ENCODE measurements around the gene MATCAP1.
A peak's percentile ranks its signal among the peaks of the same experiment; 100 is the strongest.

The MATCAP1 gene

DNA sequence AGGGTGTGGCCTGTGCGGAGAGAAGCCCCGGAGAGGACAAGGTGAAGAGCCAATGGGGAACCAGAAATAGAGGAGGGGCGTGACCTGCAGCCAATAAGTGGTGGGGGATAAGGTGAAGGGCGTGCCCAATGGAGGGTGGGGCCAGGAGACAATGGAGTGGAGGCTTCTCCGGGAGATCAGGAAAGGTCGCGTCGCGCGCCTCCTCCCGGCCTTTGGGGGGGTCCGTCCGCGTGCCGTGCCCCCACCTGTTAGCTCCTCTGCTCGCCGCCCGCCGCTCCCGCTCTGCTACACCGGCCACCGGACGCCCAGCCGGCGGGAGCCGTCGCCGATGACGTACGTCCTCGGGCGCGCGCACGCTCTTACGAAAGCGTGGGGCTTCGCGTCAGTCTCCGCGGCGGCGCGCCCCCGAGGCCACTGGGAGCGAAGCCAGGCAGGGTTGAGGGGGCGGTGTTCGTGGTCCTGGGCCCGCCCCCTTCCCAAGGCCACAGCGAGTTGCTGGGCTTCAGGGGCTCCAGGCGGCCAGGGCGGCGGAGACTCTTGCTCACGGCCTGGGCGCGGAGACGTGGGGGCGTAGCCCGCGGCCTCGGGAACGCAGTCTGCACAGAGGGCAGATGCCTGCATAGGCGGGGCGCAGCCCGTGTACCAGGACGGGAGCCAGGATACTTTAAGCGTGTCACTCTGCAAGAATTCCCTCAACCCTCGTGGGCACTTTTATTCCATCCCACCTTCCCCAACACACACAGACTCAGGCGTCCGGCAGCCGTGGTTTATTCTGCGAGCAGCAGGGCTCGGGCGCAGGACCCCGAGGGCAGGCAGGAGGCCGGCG is at the start of gene MATCAP1:
TSS of gene MATCAP1 (minus strand) at position 337 of the 826 bp plus-strand sequence. CDS start 3,353 bp downstream, outside the sequence.
- DNase-seq (ENCODE audit: low read depth in 2 of 2) = peak; percentile 87 to 92

DNA sequence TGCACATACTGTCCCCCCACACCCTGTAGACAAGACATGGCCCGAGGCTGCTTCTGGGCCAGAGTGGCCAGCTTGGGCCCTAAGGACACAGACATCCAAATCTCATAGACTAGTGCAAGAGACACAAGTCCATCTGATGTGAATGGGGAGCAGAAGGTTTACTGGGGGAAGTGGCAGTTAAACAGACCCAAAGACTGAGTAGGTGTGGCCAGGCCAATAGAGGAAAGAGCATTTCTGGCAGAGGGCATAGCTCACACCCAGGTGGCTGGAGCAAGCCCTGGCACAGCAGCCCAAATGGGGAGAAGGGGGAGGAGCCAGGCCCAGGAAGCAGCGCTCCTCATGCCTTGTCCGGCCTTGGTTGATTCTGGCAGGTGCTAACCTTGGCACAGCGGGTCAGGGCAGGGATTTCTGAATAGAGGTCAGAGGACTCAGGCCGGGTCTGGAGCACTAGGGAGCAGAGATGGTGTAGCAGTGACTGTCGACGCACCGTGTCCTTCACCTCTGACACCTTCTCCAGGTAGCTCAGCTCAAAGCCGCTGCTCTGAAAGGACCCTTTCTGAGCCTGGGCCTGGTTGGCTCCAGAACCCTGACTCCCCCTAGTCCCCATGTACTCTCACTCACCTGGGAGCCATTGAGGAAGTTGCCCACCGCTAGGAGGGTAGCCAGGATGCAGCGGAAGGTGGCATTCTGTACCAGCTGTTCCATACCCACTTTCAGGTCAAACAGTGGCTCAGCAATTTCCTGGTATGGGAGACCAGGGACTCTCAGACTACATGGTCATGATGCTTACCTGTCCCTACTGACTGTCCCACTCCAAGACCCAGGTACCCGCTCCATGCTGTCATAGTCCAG is 47.3 kb upstream of the MATCAP1 start:
- DNase-seq (ENCODE audit: low read depth in 2 of 2) = no peak

DNA sequence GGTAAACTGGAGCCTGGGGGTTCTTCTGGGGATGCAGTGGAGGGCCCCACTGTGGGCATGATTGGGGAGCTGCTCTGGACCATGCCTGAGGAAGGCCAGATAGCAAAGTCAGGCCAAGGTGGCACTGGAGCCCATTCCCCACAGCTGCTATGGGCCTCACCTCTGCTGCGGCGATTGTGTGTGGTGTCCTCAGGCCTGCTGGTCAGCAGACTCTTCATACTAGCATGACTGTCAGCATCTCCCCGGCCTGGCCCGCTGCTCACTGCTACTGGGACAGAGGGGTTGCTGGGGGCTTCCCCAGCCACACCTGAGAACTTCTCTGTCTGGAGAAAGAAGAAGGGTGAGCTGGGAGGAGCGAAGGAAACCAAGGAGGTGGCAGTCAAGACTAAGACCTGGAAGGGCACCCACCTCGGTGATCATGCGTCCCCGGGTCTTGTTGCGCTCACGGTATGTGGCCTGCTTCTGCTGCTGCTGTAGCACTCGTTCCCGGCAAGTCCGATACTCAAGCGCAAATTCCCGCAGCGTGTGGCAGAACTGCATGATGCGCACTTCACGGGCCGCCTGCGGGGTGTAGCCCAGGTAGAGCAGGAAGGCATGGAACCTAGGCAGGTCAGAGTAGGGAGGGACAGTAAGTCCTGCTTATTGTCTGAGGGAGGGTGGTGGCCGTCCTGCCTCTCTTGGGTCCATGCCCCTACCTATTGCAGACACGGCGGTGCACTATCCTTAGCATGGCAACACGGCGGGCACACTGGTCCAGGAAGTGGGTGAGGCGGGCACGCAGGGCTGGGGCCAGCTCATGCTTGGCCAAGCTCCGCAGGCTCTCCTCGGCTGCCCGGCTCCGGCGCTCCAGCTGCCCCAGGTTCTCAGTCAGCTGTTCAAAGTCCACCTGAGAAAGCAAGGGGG is 46.4 kb upstream of the MATCAP1 start:
- DNase-seq (ENCODE audit: low read depth in 2 of 2) = no peak

DNA sequence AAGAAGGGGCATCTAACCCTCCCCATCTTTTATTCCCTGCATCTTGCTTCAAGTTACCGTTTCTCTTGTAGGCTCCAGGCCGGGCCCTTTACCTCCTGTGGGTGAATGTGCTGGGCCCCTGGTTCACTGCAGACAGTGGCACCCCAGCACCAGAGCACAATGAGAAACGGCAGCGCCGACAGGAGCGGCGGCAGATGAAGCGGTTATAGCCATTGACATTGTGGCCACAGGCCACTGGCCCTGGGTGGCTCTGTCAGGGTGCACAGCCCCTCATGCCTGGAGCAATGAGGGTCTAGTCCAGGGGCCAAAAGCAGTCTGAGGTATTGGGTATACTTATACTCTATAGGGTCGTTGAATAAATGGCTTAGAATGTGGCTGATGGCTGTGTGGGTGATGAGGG is 45.1 kb upstream of the MATCAP1 start:
- DNase-seq (ENCODE audit: low read depth in 2 of 2) = no peak

DNA sequence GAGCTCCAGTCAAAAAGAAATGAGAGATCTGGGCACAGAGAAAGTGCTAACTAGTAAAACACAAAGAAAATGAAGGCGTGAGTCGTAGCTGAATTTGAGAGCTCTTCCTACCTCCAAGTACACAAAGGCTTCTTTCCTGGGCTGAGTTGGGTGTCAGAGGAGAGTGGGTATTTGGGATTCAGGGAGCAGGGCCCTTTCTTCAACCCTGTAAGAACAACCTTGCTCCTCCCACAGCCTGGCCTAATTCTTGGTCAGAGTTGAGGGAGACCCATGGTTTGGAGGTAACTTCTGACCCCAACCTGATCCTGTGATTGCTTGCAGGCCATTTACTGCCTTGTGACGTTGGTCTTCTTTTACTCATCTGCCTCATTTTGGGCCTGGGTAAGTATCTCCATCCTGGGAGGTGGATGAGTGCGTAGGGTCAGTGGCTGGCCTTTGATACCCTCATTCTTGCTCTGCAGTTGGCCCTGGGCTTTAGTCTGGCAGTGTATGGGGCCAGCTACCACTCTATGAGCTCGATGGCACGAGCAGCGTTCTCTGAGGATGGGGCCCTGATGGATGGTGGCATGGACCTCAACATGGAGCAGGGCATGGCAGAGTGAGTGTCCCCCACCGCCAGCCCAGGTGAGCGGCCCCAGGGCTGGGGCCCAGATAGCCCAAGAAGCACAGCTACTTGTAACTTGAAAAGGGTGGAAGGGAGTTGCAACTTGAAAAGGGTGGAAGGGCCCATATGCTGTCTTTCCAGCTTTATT is 44.4 kb upstream of the MATCAP1 start:
- no peak for DNase-seq (ENCODE audit: low read depth in 2 of 2)

DNA sequence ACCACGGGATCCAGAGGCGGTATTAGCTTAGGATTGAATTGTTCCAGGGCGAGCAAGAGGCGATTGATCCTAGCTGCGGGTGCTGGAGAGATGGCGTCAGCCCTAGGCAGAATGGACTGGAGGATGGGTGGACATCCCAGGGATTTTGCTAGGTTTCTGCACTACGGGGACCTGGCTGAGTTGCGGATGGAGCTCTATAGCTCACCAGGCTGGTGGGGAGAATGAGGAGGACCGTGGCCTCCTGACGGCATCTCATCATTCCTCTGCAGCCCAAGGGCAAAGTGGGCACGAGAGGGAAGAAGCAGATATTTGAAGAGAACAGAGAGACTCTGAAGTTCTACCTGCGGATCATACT is 43.8 kb upstream of the MATCAP1 start:
- no peak for DNase-seq (ENCODE audit: low read depth in 2 of 2)

DNA sequence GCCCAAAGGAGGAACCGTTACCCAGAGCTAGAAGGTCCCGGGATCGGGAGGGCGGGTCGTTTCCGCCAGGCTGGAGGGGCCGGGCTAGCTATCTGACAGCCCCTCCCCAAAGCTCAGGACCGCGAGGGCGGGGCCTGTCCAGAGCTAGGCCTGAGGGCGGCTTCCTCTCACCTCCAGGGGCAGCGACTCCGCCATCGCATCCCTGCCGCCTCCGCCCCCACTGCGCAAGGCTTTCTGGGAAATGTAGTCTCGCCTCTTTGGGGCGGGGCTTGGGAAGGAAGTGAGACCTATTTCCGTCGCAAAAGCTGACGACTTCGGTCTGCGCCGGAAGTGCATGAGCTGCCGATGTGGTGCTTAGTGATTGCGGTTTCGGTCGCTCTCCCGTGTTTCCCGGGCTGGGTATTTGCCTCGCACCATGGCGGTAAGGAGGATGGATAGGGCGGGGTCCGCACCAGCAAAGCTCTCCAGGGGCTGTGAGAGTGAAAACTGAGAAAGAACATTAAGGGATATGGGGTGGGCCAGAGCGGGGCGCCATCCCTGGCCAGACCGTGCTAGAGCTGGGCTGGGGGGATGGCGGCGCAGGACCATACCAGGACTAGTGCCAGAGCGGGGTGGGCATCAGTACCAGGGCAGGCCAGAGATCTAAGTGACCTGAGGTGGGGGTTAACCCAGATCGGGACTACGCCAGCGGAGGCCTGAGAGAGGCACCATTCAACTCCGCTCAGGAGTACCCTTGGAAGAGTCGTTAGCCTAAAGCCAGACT is 43.2 kb upstream of the MATCAP1 start, which contains the start of gene TMEM208:
TSS of gene TMEM208 (plus strand) at position 327 of the 763 bp plus-strand sequence. CDS start at position 416, 89 bp downstream.
- DNase-seq (ENCODE audit: low read depth in 2 of 2) = peak; percentile 96 to 99

DNA sequence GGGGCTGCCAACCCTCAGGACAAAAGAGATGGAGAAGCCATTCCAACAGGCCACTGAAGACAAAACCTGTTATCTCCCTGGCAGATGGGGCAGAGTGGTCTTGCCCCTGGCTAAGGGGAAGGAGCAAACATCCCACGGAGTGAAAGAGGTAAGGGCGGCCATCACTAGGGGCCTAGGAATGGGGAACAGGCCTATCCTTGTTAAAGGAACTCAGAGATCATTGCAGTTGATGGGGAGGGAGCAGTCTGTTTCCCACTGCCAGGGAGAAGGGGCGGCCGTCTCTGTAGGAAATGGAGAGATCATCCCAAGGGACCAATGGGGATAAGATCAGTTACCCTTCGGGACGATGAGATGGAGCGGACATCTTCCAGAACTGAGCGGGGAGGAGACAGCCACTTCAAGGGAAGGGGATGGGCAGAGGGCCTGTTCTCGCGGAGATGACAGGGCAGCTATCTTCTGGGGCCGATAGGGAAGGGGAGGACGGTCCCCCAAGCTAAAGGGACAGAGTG is 42.6 kb upstream of the MATCAP1 start:
- no peak for DNase-seq (ENCODE audit: low read depth in 2 of 2)

DNA sequence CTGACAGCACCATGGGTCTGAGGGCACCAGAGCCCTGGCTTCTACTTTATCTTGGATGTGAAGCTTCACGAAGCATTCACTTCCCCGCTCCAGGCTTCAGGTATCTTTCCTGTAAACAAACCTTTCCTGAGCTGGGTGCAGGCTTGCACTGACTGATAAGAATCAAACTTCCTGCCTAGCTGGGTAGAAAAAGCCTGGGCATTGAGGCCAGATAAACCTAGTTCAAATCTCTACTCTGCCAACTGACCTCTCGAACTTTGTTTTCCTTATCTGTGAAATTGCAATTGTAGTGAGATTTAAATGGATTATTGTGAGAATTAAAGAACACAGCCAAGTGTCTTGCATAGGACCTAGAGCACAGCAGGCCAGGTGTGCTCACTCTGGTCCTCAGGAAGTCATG is 40.2 kb upstream of the MATCAP1 start:
- DNase-seq (ENCODE audit: low read depth in 2 of 2) = no peak

DNA sequence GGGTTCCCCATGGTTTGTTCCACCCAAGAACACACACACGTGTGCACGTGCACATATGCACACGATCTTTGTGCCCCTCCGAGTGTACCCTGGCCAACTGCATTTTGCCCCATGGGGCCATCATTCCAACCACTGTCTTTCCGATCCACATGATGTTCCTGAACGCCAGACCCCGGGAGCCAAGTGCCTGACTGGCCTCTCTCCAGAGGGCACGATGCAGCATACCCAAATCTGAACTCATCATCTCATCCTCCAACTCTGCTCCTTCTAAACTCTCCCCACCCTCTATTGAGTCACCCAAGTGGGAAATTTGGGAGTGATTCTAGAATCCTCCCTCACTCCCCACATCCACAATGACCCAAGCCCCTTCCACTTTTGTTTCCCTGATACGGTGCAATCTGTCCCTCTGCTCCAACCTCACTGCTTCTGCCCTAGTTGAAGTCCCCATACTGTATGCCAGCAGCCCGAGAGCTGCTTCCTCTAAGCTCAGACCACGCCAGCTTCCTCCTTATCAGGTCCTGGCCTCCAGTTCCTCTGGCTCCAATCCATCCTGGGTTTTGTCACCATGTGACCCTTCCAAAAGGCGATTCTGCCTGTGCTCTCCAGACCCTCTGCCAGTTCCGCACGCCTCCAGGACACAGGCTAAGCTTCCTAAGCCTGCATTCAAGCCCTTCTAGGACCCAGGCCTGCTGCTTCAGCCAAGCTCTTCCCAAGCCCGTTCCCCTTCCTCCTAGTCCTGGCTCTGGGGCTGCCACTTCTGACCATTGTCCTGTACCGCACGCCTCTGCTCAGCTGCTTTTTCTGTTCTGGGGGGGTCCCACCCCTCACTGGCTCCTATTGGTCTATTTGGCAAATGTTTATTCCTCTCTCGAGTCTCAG is 33.1 kb upstream of the MATCAP1 start:
- no peak for DNase-seq (ENCODE audit: low read depth in 2 of 2)

DNA sequence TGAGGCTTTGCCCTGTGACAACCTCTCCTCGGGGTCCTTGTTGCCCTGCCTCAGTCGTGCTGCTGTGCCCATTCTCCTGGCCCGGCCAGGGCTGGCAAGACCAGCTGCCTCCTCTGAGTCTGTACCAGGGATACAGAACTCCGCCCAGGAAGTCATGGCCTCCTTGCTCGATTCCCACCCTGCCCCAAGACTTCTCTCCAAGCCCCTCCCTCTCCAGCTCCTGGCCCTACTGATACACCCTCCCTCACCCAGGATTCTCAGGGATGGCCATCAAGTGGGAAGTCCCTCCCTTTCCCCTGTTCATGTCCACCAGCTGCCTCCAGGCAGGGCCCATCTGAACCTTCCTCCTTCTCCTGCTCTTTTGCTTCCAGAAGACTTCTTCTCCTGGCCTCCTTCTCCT is 31.9 kb upstream of the MATCAP1 start:
- DNase-seq (ENCODE audit: low read depth in 2 of 2) = no peak

DNA sequence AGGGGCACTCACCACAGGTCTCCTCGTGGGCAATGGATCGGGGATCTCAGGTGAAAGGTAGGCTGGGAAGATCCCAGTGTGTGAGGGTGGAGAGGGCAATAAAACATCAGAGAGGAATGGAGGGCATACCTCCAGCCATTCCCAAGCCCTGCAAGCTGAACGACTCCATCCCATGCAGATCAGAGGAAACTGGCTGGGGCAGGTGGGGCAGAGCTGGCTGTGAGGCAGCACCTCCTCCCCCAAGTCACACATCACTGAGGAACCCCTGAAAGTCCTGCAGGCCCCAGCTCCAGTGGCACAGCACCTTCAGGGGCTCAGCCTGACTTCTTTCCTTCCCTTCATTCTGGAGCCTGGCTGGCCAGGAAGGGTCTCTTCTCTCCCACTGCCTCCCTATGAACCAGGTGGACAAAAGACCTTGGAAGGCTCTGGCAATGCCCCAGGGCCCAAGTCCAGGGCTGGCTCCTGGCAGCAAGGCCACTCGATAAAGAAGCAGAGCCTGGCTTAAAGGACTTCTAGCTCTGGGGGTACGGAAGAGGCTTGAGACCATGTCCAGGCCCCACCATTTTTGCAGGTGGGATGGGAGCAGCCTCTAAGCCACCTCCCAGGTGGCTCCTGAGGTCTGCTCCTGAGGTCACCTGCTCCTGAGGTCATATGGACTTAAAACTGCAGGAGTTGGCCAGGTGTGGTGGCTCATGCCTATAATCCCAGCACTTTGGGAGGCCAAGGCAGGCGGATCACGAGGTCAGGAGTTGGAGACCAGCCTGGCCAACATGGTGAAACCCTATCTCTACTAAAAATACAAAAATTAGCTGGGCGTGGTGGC is 29.6 kb upstream of the MATCAP1 start:
- no peak for DNase-seq (ENCODE audit: low read depth in 2 of 2)

DNA sequence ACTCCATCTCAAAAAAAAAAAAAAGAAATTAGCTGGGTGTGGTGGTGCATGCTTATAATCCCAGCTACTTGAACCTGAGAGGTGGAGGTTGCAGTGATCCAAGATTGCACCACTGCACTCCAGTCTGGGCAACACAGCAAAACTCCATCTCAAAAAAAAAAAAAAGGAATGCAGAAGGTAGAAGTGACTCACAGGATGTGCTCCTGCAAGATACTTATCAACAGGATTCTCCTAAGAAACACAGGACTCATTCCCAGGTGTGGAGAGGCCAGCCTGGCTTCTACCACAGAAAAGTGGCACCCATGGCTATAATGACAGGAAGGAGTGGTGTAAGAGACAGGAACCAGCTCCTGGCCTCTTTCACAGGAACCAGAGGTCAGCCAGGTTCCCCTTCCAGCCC is 29.0 kb upstream of the MATCAP1 start:
- DNase-seq (ENCODE audit: low read depth in 2 of 2) = no peak

DNA sequence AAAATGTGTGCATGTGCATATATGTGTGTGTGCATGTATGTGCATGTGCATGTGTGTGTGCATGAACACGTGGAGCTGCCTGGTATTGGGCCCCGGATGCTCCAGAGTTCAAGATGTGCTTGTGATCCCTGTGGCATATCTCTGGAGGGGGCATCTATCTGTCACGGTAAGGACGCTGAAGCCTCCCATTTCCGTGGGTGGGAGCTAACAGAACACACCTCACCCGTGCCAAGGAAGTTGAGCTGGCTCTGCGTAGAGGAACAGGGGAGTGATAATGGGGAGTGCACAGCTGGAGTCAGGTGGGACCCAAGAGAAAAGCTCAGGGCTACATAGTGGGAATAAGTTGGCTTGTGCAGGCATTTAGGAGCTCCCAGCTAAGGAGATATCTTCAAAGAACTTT is 27.9 kb upstream of the MATCAP1 start:
- DNase-seq (ENCODE audit: low read depth in 2 of 2) = no peak

DNA sequence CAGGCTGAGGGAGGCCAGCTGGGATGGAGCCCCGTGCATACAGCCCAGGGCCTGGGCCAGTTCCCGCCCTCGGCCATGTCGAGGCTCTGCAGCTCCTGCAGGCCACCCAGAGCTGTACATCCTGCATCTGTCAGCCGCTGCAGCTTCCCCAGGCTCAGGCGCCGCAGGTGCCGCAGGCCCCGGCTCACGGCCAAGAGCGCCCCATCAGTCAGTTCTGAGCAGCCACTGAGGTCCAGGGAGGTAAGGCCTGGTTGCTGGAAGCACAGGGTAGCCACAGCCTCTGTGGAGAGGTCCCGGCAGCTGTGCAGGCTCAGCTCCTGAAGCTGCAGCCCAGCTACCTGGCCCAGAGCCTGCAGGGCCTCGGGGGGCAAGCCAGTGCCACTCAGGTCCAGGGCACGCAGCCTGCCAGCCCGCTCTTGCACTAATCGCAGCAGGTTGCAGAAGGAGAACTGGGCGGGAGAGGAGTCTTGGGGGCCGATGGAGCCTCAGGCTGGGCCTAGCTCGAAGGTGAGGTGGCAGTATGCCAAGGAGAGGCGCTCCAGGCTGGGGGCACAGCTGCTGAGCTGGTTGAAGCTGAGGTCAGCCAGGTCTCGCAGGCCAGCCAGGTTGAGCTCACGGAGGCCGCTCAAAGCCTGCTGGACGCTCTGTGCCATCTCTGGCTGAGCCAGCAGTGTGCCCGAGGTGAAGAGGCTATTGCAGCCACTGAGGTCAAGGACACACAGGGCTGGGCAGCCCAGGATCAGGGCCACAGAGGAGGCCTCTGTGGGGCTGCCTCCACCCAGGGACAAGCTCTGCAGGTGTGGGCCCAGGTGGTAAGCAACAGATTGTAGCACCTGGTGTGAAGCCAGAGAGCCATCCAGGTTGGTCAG is 26.5 kb upstream of the MATCAP1 start:
- no peak for DNase-seq (ENCODE audit: low read depth in 2 of 2)

DNA sequence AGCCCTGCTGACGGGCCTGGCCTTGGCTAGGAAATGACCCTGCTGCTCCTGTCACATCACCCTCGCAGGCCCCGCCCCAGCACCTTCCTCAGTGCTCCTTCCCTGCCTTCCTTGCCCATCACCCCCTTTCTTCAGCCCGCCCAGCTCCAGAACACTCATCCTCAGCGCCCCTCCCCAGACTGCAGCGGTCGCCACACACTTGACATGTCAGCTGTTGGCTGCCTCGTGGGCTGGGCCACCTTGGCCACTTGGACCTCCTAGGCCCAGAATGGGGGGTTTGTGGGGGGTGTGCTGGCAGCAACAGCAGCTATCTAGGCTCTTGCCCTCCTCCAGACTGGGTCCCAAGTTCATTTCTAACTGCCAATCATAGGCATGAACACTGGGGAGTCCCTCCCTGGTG is 25.8 kb upstream of the MATCAP1 start:
- DNase-seq (ENCODE audit: low read depth in 2 of 2) = no peak
